Astrocyte (in vitro differentiated cells and primary cell): Measurements from ENCODE around the gene DNAH2.
A peak's percentile ranks its signal among the peaks of the same experiment; 100 is the strongest.

Experiments
- CTCF ChIP-seq: IDR thresholded peaks from 2 replicates; pipeline ENCODE4 v1.5.1; 2011; ENCODE audit warnings: low read depth, mild to moderate bottlenecking, inconsistent platforms, low read length, moderate library complexity; ENCODE audit not compliant: insufficient read depth
- EZH2 ChIP-seq: IDR thresholded peaks from 2 replicates; pipeline ENCODE4 v1.6.1; 2012; ENCODE audit warnings: mild to moderate bottlenecking, low read length, inconsistent platforms; ENCODE audit not compliant: insufficient read depth

DNA sequence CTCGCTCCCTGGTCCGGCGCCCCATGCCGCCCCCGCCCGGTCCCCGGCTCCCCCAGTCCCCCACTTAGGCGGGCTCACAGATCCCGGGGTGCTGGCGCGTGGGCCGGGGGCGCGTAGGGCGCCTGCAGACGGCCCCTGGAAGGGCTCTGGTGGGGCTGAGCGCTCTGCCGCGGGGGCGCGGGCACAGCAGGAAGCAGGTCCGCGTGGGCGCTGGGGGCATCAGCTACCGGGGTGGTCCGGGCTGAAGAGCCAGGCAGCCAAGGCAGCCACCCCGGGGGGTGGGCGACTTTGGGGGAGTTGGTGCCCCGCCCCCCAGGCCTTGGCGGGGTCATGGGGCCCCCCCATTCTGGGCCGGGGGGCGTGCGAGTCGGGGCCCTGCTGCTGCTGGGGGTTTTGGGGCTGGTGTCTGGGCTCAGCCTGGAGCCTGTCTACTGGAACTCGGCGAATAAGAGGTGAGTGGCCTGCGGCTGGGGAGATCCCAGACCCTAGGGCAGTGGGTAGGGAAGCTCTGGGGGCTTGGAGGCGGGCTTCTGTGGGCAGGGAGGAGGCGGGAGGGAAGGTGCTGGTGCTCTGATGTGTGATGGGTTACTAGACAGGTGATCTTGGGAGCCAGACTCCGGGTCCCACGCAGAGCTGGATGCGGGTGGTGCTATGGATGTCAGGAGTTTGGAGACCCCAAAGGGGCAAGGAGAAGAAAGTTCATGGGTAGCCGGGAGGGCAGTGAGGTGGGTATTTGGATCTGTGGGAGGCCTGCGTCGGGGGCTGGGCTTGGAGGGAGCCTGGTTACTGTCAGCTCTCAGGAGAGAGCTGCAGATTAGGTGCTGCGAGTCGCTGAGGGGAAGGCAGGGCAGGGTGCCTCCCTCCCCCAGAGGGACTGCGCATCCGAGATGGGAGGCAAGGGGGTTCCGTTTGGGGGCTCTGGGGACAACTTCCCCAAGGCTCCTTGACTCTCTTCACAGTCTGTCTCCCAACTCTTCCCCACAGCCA lies 12.0 kb upstream of the DNAH2 start:
- no peak for TF ChIP-seq CTCF
- peak; percentile 35 for TF ChIP-seq EZH2
